Measurements from ENCODE around the gene KANK2.

DNA sequence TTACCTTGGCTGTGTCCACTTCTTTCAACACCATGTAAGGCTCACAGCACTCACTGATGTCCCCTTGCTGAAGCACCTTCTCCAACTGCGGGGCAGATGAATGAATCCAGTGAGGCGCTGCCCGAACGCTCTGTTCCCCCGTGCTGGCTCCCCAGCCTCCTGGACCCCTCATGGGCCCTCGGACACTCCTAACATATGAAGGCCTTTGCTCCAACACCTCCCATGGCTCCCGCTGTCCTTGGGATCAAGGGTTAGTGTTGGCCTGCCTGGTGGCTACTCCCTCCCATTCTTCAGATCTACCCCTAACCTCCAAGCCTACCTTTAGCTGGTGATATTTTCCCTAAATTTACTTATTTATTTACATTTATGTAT, 46.4 kb upstream of the KANK2 start:
- TF ChIP-seq EP300 (IDR thresholded peaks at IDR 0.05): no peak
- TF ChIP-seq, protein P1, sequence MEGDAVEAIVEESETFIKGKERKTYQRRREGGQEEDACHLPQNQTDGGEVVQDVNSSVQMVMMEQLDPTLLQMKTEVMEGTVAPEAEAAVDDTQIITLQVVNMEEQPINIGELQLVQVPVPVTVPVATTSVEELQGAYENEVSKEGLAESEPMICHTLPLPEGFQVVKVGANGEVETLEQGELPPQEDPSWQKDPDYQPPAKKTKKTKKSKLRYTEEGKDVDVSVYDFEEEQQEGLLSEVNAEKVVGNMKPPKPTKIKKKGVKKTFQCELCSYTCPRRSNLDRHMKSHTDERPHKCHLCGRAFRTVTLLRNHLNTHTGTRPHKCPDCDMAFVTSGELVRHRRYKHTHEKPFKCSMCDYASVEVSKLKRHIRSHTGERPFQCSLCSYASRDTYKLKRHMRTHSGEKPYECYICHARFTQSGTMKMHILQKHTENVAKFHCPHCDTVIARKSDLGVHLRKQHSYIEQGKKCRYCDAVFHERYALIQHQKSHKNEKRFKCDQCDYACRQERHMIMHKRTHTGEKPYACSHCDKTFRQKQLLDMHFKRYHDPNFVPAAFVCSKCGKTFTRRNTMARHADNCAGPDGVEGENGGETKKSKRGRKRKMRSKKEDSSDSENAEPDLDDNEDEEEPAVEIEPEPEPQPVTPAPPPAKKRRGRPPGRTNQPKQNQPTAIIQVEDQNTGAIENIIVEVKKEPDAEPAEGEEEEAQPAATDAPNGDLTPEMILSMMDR (IDR thresholded peaks at IDR 0.05): no peak
- no peak for TF ChIP-seq POLR2A (IDR thresholded peaks at IDR 0.05)

All from suprapubic skin (tissue), 3 donors.